Tibial nerve (tissue), 3 donors: ENCODE results near the gene SIT1.

ENCODE experiments used
- CTCF ChIP-seq, 5 experiments: fragments of 200-600 bp in 3 of 5; fragments of 450-650 bp in 2 of 5; sonication (generic) in 3 of 5; IDR thresholded peaks; one replicate each; pipeline ENCODE4 v1.5.1; 2016 to 2019; ENCODE audit warnings: antibody characterized with exemption in 5 of 5, mild to moderate bottlenecking in 3 of 5, moderate library complexity in 2 of 5
- POLR2A ChIP-seq, 2 donors: fragments of 450-650 bp; IDR thresholded peaks; one replicate each; pipeline ENCODE4 v1.6.1; 2017; ENCODE audit warnings: antibody characterized with exemption in 2 of 2, mild to moderate bottlenecking in 2 of 2, moderate library complexity in 2 of 2

GRCh38 chr9:35669331-35670145 is 18.8 kb upstream of the SIT1 start:
- TF ChIP-seq CTCF (IDR thresholded peaks at IDR 0.05) (no peak), POLR2A (IDR thresholded peaks at IDR 0.05) (no peak)
